HG03520 (cell line): Measurements from ENCODE around the gene MISP.

Experiments used
- ATAC-seq: cut with Tn5 transposase; IDR thresholded peaks from one replicate; pipeline ENCODE4 v1.9.1; 2021; ENCODE audit warnings: mild to moderate bottlenecking, moderate library complexity; ENCODE audit not compliant: unreplicated experiment

The MISP gene

DNA sequence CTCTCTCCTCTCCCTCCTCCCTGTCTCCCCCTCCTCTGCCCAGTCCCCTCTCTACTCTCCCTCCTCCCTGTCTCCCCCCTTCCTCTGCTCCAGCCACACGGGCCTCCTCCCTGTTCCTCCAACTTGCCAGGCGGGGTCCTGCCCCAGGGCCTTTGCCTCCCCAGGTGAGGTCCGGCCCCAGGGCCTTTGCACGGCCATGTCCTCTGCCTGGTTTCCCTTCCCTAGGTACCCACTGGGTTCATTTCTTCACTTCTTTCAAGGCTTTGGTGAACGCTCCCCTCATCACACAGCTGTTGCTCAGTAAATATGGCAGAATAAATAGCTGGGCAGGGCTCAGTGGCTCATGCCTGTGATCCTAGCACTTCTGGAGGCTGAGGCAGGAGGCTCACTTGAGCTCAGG, 21.2 kb downstream of the MISP start:
- no peak for ATAC-seq

DNA sequence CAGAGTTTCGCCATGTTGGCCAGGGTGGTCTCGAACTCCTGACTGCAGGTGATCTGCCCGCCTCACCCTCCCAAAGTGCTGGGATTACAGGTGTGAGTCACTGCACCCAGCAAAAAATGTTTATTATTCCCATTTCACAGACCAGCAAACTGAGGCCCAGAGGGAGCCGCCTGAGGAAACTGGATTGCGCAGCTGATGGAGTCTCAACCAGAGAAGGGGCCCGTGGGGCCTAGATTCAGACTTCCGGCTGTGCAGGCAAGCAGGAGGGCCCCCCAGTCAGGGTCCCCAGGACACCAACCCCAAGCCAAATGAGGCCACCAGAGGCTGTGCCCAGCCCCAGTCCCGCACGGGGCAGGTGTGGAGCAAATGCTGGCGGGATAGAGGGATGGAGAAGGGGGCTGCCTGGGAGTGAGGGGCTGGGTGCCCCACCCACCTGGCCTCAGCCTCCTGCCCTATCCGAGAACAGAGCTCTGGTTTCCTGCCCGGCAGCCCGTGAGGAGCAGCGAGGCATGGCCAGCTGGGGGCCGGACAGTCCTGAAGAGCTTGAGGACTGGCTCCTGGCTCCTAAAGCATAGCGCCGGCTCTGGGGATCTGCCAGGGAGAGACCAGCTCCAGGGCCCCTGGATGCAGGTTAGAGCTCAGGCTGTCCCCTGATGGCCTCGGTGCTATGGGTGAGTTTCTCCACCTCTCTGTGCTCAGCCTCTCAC, 22.0 kb downstream of the MISP start:
- no peak for ATAC-seq

DNA sequence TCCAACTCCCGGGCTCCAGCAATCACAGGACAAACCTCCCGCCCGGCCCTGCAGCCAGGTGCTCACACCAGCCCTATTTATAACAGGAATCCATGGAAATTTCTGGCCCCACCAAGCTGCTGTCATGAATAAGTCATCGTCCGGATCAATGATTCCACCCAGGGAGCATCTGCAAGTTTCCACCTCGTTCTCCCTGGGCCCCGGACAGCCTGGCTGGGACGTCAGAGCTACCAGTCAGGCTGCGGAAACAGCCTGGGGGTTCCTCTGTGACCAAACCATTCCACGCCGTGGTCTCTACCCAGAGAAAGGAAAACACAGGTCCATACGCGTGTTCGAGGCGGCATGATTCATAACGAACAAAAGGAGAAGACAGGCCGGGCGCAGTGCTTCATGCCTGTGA, 25.6 kb downstream of the MISP start:
- no peak for ATAC-seq

DNA sequence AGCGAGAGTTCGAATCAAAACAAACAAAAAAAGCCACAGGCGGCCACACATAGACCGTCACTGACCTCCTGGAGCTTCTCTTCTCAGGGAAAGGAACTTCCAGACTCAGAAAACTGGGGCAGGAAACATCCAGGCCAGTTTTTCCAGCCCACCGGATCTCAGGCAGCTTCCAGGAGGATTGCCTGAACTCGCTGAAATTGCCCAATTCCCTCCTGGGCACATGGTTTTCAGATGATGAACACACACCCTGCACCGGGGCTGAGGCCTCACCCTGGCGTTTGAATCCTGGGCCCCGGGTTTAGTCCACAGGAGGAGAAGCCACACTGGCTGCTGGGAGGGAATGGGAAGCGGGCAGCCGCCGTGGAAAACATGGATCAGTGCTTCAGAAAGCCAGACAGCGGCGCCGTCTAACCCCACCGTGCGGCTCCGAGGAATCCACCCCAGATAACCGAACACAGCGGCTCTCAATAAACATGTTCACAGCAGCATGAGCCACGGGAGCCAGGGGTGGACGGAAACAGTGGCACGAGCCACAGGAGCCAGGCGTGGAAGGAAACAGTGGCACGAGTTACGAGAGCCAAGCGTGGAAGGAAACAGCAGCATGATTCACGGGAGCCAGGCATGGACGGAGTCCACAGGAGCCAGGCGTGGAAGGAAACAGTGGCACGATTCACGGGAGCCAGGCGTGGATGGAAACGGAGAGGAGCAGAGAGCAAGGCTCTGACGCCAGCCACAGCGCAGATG, 28.2 kb downstream of the MISP start:
- no peak for ATAC-seq

DNA sequence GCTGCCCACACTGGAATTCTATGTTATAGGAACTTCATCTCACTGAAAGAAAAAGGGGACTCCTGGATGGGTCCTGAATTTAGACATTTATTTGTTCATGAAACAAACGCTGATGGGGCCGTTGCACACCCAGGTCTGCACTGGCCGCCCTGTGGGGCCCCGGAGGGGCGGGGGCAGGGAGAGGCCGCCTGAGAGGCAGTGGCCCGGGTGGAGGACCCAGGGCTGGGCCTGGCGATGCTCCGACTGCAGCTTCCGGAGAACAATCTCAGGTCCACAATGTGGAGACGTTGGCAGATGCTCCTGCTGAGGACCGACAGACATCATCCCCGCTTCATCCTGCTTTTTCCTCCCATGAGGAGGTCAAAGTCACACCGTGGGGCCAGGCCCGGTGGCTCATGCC, 30.0 kb downstream of the MISP start:
- no peak for ATAC-seq

DNA sequence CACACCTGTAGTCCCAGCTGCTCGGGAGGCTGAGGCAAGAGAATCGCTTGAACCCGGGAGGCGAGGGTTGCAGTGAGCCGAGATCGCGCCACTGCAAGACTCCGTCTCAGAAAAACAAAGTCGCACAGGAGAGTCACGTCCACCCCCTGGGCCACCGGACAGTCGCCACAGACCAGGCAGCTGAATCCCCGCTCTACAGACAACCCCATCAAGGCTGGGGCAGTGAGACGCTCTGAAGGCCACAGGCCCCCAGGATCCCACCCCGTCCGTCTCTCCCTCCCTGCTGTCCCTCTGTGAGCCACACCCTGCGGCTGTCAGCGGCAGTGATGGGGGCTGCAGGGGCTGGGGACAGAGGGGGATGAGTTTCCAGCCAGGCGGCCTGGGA, 30.9 kb downstream of the MISP start:
- ATAC-seq, result no peak

DNA sequence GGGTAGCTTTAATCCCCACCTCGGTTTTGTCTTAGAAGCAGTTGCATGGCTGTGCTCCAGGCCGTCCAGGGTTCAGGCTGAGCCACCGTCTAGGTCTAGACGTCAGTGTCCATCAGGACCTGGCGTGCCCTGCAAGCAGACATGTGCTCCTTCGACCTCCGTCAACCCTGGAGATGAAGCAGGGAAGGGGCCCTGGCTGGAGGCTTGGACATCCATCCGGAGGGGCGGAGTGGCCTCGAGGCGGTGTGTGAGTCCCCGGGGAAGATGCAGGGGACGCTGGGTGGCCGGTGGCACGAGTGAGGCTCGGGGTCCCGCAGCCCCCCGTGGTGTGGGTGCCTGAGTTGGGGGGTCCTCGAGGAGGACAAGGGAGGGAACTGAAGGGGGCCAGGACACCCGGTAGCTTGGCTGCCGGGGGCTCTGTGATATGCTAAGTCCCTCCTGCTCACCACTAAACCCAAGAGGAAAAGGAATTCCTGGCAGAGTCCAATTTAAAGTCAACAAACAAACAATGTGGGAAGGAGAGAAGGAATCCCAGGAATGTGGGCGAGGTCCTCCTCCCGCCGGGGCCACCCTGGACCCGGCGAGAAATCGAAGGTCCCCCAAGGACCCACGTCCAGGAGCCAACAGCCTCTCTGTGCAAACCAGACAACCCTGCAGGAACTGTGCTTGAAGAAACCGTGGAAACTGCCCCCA, 31.4 kb downstream of the MISP start:
- no peak for ATAC-seq

DNA sequence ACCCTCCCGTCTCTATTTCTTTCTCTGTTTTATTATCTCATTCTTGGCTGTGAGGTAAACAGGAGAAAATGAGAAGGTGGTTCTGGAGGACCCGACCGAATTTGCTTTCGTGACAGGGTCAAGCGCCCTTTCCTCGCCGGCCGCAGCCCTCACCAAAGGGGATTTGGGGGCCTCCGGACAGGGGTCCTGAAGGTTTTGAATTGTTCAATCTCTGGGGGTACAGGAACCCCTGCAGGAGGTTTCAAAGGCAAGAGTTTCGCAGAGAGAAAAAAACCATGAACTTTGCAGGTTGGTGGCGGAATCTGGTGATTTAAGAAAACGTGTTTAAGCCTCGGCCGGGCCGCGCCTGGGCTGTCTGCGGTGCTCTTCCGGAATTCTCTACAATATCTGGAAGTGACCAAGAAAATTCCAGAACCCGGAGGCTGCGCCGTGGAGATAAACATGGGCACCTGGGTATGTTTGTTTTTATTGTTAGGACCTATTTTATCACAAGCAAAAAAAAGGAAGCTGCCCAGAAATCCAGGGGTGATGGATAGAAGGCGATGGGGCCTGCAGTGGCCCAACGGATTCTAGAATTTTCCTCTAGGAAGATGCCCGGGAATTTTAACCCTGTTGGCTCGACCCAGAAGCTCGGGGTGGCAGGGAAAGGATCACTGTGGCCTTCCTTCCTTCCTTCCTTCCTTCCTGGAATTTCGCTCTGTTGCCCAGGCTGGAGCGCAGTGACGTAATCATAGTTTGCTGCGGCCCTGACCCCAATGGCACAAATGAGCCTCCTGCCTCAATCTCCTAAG, 32.2 kb downstream of the MISP start:
- no peak for ATAC-seq

DNA sequence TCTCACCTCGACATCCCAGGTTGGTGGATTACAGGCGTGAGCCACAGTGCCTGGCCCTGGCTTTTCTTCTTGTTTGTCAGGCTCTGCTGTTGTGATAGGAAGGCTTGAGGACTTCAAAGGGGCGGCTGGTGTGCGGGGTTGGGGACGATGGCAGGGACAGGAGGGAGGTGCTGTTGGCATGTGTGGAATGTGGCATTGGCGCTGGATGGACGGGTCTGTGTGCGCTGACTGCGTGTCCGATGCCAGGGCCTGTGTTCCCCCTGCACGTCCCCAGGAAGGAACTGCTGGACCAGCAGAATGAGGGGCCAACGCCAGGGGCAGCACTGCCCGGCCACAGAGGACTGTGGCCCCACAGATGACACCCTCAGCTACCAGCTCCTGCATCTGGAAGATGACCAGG, 33.6 kb downstream of the MISP start:
- no peak for ATAC-seq

DNA sequence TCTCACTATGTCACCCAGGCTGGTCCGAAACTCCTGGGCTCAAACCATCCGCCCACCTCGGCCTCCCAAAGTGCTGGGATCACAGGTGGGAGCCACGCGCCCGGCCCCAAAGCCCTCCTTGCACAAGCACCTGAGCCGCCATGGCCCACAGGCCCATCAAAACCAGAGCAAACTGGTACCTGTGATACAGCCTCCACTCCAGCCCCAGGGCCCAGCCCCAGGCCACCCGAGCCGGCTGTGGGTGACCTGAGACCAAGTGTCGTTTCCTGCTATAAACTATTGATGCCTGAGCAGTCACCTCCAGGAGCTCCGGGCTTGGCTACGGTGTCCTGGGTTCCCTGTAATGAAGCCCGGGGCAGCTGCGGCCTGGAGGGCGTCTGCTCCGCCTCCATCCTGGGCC, 36.6 kb downstream of the MISP start:
- no peak for ATAC-seq

DNA sequence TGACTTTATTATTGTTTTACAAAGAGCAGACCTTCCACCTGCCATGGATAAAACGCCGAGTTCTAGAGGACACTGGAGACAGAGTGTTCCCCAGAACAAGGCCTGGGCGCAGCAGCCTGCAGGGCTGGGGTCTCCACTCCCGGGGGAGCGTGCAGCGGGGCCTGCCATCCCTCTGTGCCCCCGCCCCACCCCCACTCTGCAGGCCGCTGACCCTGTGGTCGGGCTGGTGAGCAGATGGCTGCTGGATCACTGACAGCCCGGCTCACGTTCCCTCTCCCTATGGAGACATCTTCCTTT, 37.7 kb downstream of the MISP start:
- ATAC-seq, result no peak

DNA sequence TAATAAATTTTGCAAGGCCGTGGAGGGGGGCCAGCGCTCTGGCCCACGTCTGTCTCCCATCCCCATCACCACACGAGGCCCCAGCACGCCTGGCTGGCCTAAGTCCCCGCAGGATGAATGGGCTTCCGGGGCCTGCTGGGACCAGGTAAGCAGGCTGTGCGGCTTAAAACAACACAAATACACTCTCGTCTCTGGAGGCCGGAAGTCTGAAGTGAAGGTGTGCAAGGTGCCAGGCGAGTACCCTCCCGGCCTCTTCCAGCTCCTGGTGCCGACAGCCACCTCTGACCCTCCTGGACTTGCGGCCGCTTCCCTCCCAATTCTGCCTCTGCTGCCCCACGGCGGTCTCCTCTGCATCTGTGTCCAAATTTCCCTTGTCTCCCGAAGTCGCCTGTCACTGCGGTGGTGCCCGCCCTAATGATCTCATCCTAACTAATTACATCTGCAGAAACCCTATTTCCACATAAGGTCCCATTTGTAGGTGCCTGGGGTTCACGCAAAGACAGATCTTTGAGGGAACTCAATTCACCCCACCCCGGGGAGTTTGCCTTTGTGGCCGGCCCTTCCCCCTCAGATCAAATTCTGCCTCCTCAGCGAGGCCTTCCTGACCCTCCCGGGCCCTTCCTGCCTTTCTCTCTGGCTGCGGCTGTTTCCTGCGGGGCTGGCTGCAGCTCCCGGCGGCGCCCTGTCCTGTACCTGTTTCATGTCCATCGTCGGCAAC, 38.2 kb downstream of the MISP start:
- ATAC-seq, result no peak

DNA sequence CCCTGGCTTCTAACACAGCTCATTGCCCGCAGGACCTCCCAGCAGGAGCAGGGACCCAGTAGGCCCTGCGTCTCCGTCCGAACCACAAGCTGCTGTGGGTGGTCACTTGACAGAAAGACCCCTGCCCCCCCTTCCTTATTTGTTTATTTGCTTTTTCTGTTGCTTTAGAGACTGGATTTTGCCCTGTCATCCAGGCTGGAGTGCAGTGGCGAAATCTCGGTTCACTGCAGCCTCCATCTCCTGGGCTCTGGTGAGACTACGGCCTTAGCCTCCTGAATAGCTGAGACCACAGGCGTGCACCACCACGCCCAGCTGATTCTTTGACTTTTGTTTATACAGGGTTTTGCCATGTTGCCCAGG, 38.8 kb downstream of the MISP start:
- no peak for ATAC-seq

DNA sequence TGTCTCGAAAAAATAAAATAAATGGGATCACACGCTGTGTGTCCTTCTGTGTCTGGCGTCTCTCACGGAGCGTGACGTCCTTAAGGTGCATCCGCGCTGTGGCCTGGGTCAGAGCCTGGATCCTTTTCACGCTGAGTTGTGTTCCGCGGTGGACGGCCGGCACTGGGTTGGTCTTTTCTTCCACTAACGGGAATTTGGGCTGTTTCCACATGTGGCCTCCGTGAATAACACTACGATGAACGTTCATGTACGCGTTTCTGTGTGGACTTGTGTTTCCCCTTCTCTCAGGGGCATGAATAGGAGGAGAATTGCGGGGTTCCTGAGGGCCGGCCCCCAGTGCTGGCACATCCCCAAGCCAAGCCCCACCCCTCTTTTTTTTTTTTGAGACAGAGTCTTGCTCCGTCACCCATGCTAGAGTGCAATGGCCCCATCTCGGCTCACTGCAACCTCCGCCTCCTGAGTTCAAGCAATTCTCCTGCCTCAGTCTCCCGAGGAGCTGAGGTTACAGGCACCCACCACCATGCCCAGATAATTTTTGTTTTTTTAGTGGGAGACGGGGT, 40.2 kb downstream of the MISP start:
- no peak for ATAC-seq

DNA sequence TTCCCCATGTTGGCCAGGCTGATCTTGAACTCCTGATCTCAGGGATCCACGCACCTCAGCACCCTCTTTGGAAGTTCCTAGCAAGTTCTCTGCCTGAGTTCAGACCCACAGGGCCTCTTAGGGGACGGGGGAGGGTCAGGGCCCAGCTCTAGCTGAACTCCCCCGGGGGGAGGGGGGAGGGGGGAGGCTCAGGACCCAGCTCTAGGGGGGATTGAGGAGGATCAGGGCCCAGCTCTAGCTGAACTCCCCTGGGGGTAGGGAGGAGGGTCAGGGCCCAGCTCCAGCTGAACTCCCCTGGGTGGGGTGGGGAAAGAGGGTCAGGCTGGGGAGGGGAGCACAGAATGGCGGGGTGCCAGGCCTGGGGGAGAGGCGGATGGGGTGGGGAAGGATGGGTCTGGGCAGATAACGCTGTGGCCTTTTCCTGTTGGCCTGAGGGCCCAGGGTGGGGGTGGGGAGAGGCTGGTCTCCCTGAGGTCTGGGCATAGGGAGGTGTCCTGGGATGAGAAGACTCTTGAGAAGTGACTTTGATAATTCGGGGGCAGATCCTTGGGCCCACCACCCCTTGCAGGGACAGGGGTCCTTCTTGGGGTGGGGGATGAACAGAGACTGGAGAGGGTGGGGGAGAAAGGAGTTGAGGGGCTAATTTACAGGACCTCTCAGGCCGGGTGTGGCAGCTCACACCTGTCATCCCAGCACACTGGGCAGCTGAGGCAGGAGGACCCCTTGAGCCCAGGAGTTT, 40.8 kb downstream of the MISP start:
- no peak for ATAC-seq

DNA sequence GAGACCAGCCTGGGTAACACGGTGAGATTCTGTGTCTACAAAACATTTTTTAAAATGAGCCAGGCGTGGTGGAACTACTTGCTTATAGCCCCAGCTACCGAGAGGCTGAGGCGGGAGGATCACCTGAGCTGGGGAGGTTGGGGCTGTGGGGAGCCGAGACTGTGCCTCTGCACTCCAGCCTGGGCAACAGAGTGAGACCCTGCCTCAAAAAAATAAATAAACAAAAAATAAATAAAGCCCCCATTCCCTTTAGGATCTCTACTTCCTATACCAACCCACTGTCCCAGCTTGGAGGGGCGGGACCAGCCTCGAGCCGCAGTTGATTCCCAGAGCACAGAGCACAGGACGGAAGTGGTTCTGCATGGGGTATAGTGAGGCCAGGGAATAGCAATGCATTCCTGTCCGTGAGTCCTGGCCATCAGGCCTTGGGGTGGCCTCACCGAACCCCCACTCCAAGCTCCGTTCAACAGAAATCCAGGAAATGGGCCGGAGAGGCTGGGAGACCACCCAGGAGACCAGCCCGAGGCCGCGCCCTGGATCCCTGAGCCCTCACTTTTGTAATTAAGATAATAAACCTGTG, 41.5 kb downstream of the MISP start:
- ATAC-seq, result no peak

DNA sequence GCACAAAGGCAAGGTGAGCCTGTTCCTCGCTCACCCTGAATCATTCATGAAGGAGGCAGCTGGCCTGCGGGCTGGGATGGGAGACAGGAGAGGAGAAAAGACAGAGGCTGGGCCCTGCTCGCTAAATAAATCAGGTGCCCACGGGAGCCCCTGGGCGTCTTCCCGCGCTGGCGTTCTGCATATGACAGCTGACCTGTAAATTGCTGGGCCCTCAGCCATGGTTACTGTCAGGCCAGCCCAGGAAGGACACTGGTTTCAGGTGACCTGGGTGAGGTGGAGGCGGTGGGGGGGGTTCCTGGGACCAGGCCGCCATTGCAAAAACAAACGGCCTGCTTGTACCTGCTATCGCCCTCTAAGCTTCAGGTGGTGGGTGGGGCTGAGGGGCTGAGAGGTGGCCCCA, 42.9 kb downstream of the MISP start:
- no peak for ATAC-seq

DNA sequence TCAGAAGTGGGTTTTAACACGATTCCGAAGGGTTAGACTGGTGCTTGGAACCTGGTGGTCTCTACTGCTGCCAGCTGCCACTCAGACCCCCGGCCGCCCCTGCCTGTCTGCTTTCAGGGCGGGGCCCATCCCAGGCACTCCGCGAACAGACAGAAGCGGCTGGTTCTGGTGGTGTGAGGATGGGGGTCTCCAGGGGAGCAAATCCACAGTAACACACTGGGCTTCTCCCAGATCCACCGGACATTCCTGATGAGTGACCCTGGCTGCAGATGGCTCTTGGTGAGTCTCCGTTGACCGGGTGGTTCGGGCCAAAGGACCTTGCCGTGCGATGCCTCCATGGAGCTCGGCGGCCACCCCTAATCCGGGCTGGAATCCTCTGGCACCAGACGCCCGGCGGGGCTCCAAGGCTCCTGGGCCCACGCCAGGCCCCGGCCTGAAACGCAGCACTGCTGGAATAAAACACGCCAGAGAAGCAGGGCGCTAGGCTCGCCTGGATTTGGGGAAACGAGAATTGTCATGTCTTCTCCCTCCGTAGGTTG, 44.2 kb downstream of the MISP start:
- ATAC-seq, result no peak
